H1 (cell line): ENCODE data around the gene GRIK2. TPM values are rescaled to one million over a fixed set of nuclear protein-coding genes. Genes with fewer than 3 reads are reported as not detected.

Source experiments
- ATF3 ChIP-seq: IDR thresholded peaks from 2 replicates; pipeline ENCODE4 v1.6.1; 2011; ENCODE audit warnings: low read depth, mild to moderate bottlenecking, low read length; ENCODE audit not compliant: insufficient read depth
- BRCA1 ChIP-seq: IDR thresholded peaks from 2 replicates; pipeline ENCODE4 v1.6.1; 2012; ENCODE audit warnings: low read depth, low read length, improper control_type of control experiment
- POLR2AphosphoS5 ChIP-seq: IDR thresholded peaks from 2 replicates; pipeline ENCODE4 v1.6.1; 2011; ENCODE audit warnings: low read depth, low read length
- SP1 ChIP-seq: IDR thresholded peaks from 2 replicates; pipeline ENCODE4 v1.6.1; 2011; ENCODE audit warnings: low read depth, low read length
- polyA plus RNA-seq, 7 experiments: library from polyadenylated mRNA; depleted of rRNA in 3 of 7; stranded (reverse) in 5 of 7; unstranded in 2 of 7; fragments of >200 nt in 5 of 7; fragments of 200-250 nt in 2 of 7; gene quantifications; 1 replicate in 5 of 7; 2 replicates in 1 of 7; 4 replicates in 1 of 7; pipeline versions ENCODE4 v1.2.1 to v1.2.3, GENCODE V29; 2011 to 2013; ENCODE audit warnings: missing spikeins in 2 of 7, mixed read lengths in 2 of 7
- total RNA-seq: library from RNA; stranded (reverse); fragmentation: NEBNext Ultra II Directional; extraction: Animal tissue kit (Norgen Biotek cat#: 25700); gene quantifications from 2 replicates; pipeline ENCODE4 v1.2.1, GENCODE V29; 2021

Gene GRIK2
- total and polyA plus RNA-seq, 2 of the 8 experiments (the other 6 are each of a cell fraction or from before 2014, with no cell fraction given): 1.8 to 2.2 TPM

- TF ChIP-seq BRCA1: no peak
- no peak for TF ChIP-seq SP1
- no peak for TF ChIP-seq ATF3
- TF ChIP-seq POLR2AphosphoS5: no peak
Measured at GRCh38 chr6:101758368-101758767, 364.9 kb downstream of the GRIK2 start (continued).
